ENCODE results near the gene MNX1.

- TF ChIP-seq CTCF (IDR thresholded peaks at IDR 0.05) (no peak), POLR2A (IDR thresholded peaks at IDR 0.05) (no peak)
Measured at GRCh38 chr7:157058701-157059100, 48.2 kb upstream of the MNX1 start.

Data from uterus (tissue), 2 donors.